Parathyroid adenoma (tissue), 2 donors: ENCODE results near the gene GATC.

Experiments used
- H2AFZ ChIP-seq: fragments of 300-600 bp; sonication (generic); one replicate; pipeline ENCODE4 v1.7.0; 2017; ENCODE audit warnings: antibody characterized with exemption, mild to moderate bottlenecking
- H3K27ac ChIP-seq: fragments of 300-600 bp; sonication (generic); one replicate; pipeline ENCODE4 v1.7.0; 2017
- H3K27me3 ChIP-seq: fragments of 300-600 bp; sonication (generic); one replicate; pipeline ENCODE4 v1.7.0; 2017; ENCODE audit warnings: low read length; ENCODE audit not compliant: control insufficient read depth, insufficient read depth
- H3K36me3 ChIP-seq: fragments of 300-600 bp; sonication (generic); one replicate; pipeline ENCODE4 v1.7.0; 2017; ENCODE audit warnings: low read length; ENCODE audit not compliant: control insufficient read depth, insufficient read depth
- H3K4me1 ChIP-seq: fragments of 300-600 bp; sonication (generic); one replicate; pipeline ENCODE4 v1.7.0; 2017; ENCODE audit warnings: control low read depth
- H3K4me2 ChIP-seq: fragments of 300-600 bp; sonication (generic); one replicate; pipeline ENCODE4 v1.7.0; 2017; ENCODE audit warnings: low read length
- H3K4me3 ChIP-seq: fragments of 300-600 bp; sonication (generic); one replicate; pipeline ENCODE4 v1.7.0; 2017; ENCODE audit warnings: low read depth, low read length
- H3K79me2 ChIP-seq: fragments of 300-600 bp; sonication (generic); one replicate; pipeline ENCODE4 v1.7.0; 2017; ENCODE audit warnings: control low read depth
- H3K9ac ChIP-seq: fragments of 300-600 bp; sonication (generic); one replicate; pipeline ENCODE4 v1.7.0; 2017; ENCODE audit warnings: mild to moderate bottlenecking
- H3K9me3 ChIP-seq: fragments of 300-600 bp; sonication (generic); one replicate; pipeline ENCODE4 v1.7.0; 2017; ENCODE audit warnings: low read length; ENCODE audit not compliant: control insufficient read depth
- TF ChIP-seq, protein P1 (sequence below): fragments of 300-600 bp; sonication (generic); IDR thresholded peaks from one replicate; pipeline ENCODE4 v1.7.0; 2017; ENCODE audit warnings: antibody characterized with exemption, mild to moderate bottlenecking
- donor health status: primary hyperparathyroidism.

GATC gene, protein sequence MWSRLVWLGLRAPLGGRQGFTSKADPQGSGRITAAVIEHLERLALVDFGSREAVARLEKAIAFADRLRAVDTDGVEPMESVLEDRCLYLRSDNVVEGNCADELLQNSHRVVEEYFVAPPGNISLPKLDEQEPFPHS

DNA sequence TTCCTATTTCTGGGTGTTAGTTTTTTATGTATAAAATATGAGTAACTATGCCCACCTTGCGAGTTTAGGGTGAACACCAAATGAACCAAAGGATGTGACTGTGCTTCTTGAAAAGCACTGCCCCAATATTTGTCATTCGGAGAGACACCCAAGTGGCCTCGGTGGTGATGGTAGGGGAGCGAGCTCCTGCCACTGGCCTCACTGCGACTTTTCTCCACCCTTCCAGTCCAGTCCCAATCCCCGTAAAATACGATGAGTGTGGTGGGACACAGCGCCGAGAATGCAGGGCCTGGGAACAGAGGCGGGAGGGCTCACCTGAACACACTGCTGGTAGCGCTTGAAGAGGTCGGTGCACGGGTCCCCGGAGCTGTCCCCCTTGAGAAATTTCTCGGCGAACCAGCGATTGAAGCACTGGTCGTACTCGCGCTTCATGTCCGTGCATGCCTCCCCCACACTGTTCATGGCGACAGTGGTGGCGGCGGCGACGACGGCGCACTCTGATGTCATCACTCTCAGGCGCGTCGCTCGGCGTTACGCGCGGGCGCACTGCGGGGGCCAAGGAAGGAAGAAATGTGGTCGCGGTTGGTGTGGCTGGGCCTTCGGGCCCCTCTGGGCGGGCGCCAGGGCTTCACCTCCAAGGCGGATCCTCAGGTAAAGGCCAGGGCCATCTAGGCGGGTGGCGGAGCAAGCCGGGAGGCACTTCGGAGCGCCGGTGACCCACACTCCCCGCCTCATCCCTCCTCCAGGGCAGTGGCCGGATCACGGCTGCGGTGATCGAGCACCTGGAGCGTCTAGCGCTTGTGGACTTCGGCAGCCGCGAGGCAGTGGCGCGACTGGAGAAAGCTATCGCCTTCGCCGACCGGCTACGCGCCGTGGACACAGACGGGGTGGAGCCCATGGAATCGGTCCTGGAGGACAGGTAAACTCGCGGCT lies at the start of gene GATC, which contains the start of gene TRIAP1:
GATC (plus strand) TSS at position 534 of the 933 bp plus-strand sequence; CDS start at position 571, 37 bp downstream.
TRIAP1 (minus strand) TSS at position 474 of the 933 bp plus-strand sequence; CDS start at position 462, 12 bp downstream.
- H3K9me3 ChIP-seq = no peaks in the 10 kb centered on the region
- H3K4me3 ChIP-seq = peak within 1 kb of the TSS; percentile 85
- no peaks in the 10 kb centered on the region for H3K36me3 ChIP-seq
- no peaks in the 10 kb centered on the region for H3K27me3 ChIP-seq
- peak within 1 kb of the TSS; percentile 24 for H3K9ac ChIP-seq
- peak within 1 kb of the TSS; percentile 64 for H3K4me2 ChIP-seq
- peak within 1 kb of the TSS; percentile 58 for H3K27ac ChIP-seq
- peaks cover 34% of the 10 kb centered on the region for H3K79me2 ChIP-seq
- TF ChIP-seq, protein P1, sequence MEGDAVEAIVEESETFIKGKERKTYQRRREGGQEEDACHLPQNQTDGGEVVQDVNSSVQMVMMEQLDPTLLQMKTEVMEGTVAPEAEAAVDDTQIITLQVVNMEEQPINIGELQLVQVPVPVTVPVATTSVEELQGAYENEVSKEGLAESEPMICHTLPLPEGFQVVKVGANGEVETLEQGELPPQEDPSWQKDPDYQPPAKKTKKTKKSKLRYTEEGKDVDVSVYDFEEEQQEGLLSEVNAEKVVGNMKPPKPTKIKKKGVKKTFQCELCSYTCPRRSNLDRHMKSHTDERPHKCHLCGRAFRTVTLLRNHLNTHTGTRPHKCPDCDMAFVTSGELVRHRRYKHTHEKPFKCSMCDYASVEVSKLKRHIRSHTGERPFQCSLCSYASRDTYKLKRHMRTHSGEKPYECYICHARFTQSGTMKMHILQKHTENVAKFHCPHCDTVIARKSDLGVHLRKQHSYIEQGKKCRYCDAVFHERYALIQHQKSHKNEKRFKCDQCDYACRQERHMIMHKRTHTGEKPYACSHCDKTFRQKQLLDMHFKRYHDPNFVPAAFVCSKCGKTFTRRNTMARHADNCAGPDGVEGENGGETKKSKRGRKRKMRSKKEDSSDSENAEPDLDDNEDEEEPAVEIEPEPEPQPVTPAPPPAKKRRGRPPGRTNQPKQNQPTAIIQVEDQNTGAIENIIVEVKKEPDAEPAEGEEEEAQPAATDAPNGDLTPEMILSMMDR = no peak
- H2AFZ ChIP-seq = peak within 1 kb of the TSS; percentile 55
- H3K4me1 ChIP-seq = peaks cover 12% of the 10 kb centered on the region

DNA sequence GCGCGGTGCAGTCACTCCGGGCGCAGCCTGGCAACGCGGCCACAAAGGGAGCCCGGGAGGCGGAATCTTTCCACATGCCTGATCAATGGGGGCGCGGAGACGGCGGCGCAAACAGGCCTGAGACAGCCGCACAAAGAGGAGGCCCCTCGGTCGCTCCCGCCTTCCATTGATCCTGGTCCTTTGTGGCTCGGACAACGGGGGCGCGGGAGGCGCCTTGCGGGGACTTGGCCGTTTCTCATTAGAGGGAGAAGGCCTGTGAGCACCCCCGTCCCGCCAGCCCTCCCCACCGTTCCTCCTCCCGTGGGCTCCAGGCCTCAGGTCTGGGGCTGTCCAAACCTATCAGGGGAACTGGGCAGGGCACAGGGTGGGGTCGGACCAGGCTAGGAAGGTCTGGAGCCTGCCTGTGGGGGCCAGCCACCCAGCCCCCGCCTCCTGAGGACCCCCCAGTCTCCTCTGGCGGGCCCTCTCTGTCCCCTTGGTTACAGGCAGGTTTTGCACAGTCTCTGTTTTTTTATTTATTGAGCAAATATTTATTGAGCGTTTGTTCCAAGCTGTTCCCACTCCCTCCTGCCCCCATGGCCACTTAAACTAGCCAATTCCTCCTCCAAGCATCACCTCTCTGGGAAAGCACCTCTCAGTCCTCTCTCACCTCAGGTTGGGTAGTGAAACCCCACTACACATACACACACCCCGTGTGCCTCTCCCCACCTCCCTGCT lies 48.3 kb upstream of the GATC start:
- Histone ChIP-seq H3K9ac (no peak overlapping the region), H3K4me3 (no peak overlapping the region)

DNA sequence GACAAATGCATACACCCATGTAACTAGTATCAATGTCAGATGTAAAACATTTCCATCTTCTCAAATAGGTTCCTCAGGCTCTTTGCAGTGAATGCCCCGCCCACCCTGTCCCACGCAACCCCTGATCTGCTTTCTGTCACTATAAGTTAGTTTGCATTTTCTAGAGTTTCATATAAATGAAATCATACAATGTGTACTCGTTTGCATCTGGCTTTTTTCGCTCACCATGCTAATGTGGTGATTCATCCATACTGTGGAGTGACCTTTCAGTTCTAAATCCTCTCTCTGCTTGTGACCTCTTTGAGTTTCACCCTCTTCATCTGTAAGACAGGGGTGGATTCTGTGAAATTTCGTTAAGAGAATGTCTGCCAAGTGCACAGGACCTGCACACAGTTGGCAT lies 46.7 kb upstream of the GATC start:
- no peaks in the 10 kb centered on the region for H3K27me3 ChIP-seq
- peaks cover 4% of the 10 kb centered on the region for H3K4me1 ChIP-seq
- no peak overlapping the region for H3K9ac ChIP-seq
- H3K36me3 ChIP-seq = no peaks in the 10 kb centered on the region
- H3K27ac ChIP-seq = no peak overlapping the region
- TF ChIP-seq, protein P1 = no peak
- no peak overlapping the region for H2AFZ ChIP-seq
- no peak overlapping the region for H3K4me3 ChIP-seq
- H3K9me3 ChIP-seq = no peaks in the 10 kb centered on the region
- H3K79me2 ChIP-seq = no peaks in the 10 kb centered on the region
- H3K4me2 ChIP-seq = no peak overlapping the region

More for the DNA sequence above, 48.3 kb upstream of the GATC start:
- no peaks in the 10 kb centered on the region for H3K9me3 ChIP-seq
- no peak overlapping the region for H3K27ac ChIP-seq
- H3K4me1 ChIP-seq = peaks cover 4% of the 10 kb centered on the region
- no peaks in the 10 kb centered on the region for H3K79me2 ChIP-seq
- TF ChIP-seq, protein P1 = no peak
- H3K27me3 ChIP-seq = no peaks in the 10 kb centered on the region
- no peak overlapping the region for H2AFZ ChIP-seq
- H3K36me3 ChIP-seq = no peaks in the 10 kb centered on the region
- no peak overlapping the region for H3K4me2 ChIP-seq

DNA sequence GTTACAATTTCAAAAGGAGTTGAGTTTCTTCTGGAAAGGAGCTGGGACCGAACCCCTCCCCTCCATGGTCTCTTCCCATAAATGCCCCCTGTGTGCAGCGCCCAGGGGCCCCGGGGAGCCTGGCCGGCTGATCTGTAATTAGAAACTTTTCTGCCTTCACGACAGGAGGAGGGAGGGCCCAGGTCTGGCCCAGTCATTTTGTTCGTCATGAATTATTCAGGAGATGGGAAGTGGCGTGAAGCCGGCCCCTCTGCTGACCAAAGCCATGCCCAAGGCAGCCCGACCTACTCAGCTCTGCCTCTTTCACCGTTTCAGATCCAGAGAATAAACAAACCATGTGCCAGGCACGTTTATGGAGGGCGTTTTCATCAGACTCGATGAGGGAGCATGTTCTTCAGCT lies 44.0 kb upstream of the GATC start:
- Histone ChIP-seq H3K36me3 (no peaks in the 10 kb centered on the region), H3K27me3 (no peaks in the 10 kb centered on the region), H3K9me3 (no peaks in the 10 kb centered on the region), H3K4me3 (no peak overlapping the region), H3K79me2 (no peaks in the 10 kb centered on the region), H2AFZ (peak overlapping the region; percentile 45), H3K4me1 (no peaks in the 10 kb centered on the region), H3K4me2 (no peak overlapping the region), H3K27ac (no peak overlapping the region), H3K9ac (no peak overlapping the region)
- TF ChIP-seq, protein P1 = no peak
